IPS DF 4.7 (cell line): ENCODE data around the gene NCKAP5.

Source experiments
- DNase-seq: peaks from one replicate; pipeline ENCODE4 v3.0.0-alpha.2; 2013; ENCODE audit warnings: low spot score; ENCODE audit errors: extremely low read depth

NCKAP5 gene

DNA sequence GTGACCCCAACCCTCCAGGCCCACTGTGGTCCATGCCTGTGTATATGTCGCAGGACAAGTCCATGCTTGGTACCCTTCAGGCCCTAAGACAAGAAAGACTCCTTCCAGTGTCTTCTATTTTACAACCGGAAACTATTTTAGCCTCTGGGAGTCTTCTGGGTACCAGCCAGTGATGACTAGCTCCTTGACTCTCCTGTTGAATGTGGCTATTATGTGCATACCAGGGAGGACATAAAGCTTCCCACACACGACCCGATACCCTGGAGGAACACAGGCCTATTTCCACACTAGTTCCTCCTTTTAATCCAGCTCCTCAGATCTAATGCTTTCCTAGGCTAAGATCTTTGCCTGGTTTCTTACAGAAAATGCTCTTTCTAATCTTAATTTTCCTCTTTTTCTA, 178.1 kb downstream of the NCKAP5 start:
- DNase-seq: no peak

- no peak for DNase-seq
Measured at GRCh38 chr2:133389569-133389968, 178.7 kb downstream of the NCKAP5 start.

DNA sequence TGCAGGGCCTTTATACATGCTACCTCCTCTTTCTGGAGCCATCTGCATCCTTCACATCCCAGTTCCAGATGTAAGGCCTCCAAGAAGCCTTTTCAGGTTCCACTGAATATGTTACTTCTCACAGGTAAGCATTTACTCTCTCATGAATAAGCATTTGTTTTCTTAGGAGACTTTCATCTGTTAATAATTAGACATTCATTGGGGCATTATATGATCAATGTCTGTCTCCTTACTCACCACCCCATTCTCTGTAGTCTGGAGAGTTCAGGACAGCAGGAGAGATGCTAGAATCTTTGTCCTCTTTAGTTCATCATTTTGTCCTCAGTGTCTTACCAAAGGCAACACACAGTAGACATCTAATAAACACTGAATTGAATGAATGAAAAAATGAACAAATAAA, 185.7 kb downstream of the NCKAP5 start:
- no peak for DNase-seq

DNA sequence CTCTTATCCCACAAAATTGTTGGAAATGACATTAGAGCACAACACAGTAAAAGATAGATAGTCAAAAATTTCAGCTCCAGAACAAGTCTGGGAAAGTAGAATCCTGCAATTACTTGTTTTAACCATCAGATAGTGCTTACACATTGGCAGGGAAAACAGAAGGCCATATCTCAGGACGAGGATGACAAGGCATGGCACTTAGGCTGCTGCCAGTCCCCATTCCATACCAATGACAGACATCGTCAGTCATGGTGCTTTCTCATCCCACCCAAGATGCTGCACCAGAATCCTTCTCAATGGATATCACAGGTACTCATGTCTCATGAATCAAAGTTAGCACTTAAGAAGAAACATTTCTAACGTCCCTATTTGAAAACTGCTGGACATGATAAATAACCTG, 187.3 kb downstream of the NCKAP5 start:
- DNase-seq: no peak

DNA sequence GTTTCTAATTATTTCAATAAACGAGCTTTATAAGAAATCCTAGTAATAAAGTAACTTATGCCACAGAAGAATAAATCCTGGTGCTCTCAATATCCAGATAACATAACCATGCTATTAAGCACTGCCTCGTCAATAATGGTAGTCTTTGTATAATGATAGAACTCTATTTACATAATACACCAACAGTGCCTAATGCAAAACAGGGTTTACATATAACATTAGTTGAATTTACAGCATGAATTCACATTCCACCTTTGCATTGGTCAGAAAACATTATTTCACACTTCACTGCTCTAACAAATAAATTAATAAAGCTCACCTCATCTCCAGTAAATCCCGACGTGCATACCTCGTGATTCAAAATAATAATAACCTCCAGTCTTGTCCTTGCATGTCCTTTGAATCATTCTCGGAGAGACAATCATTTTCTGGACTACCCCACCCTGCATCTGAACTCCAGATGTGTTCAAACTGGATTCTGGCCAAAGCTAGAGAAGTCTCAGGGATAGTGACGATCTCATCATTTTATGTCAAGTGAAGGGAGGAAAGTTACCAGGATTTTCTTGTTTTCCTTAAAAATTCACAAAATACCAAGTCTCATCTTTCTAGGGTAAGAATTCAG, 189.2 kb downstream of the NCKAP5 start:
- no peak for DNase-seq

DNA sequence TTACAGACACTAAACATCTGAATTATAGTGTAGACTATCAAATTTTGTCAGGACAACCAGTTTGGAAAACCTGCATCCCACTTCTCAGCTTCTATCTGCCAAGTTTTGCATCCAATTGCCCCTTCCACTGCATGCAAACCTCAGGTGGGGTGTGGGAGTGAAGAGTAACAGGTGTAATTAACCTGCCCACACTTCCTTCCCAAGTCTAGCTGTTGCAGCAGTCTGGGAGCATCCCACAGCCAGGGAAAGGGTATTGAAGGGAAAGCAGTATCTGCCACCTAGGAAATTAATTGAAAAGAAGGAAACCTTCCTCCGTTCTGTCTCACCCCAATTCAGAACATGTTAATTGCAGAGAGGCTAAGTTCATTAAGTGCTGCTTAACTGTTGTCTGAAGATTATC, 189.9 kb downstream of the NCKAP5 start:
- no peak for DNase-seq

- DNase-seq: no peak
Measured at GRCh38 chr2:133377599-133377998, 190.7 kb downstream of the NCKAP5 start.

DNA sequence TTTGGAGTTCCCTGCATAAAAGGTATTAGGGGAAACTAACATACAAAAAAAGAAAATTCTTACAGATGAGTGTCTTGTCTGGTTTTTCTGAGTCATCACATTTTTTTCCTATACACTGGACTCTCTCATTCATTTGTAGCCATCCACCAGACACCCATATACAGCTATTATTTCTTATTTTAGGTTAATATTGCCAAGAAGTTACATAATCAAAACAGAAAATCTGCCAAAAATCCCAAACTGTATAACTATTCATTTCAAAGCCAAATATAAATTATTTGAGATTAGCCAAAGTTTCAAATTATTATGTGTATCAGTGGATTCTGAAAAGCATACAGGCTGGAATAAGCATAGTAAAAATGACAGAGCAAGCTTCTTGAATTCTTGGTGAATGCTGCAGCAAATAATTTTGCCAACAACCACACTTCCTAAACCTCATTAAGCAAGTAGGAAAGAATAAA, 191.2 kb downstream of the NCKAP5 start:
- DNase-seq: no peak

GRCh38 chr2:133374781-133375180, 193.5 kb downstream of the NCKAP5 start:
- DNase-seq: no peak

- DNase-seq: no peak
Measured at GRCh38 chr2:133371286-133371685, 197.0 kb downstream of the NCKAP5 start.

- DNase-seq: no peak
Measured at GRCh38 chr2:133369901-133370658, 198.2 kb downstream of the NCKAP5 start.

GRCh38 chr2:133365117-133365516, 203.1 kb downstream of the NCKAP5 start:
- DNase-seq: no peak

DNA sequence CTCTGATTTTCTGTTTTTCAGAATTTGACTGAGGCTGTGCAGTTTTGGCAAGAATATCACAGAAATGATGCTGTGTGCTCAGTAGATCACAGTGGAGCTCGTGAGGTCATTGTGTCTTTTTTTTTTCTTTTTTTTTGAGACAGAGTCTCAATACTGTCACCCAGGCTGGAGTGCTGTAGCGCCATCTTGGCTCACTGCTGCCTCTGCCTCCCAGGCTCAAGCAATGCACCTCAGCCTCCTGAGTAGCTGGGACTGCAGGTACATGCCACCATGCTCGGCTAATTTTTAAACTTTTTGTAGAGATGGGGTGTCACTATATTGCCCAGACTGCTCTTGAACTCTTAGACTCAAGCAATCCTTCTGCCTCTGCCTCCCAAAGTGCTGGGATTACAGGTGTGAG, 203.6 kb downstream of the NCKAP5 start:
- DNase-seq: no peak

GRCh38 chr2:133363884-133364283, 204.4 kb downstream of the NCKAP5 start:
- DNase-seq: no peak

DNA sequence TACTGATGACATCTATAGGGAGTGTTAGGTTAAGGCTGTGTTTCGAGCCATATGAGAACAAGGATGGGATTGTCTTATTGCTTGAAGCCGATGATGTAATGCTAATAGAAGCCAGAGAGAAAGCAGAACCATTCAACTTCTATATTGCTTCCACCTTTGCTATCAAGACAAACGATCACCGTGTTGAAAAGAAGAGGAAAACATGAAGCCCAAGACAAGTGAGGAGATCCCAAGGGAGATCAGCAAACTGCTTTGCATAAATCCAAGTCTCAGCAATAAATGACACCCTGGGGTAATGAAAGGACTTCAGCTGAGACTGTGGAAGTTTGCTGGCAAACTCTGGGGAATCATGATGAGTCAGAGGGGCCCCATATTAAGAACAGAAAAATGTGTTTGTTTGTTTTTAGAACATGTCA, 206.2 kb downstream of the NCKAP5 start:
- no peak for DNase-seq

DNA sequence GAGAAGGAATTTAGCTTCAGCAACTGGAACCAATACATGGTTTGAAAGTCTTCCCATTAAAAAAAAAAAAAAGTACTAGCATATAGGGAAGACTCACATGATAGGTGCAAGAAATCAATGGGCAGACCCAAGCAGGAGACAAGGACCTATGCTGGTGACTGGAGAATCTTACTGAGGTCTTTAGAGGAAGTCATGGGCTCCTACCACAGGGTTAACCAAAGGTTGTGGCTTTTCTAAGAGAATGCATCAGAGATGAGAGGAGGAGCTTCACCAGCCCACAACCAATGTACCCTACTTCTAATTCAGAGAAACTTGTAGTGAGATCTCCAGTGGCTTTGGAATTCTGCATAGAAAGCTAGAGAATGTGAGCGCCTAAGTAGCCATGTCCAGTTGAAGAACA, 207.4 kb downstream of the NCKAP5 start:
- DNase-seq: no peak

DNA sequence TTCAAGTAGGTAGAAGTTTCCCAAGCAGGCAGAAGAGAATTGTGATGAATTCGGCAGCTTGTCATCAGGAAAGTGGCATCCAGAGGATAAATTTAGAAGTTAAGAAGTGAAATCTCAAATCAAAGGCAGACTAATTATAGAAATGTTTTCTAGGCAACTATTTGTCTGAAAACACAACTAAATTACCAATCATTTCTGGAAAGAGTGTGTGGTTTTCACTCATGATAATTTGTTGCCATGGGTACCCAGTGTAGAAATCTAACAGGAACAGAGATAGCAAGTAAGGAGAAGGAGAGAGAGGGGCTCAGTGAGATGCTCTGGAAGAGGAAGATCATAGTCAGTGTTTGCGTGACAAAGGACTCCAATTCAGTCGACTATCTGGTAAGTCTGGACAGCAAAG, 208.1 kb downstream of the NCKAP5 start:
- no peak for DNase-seq

DNA sequence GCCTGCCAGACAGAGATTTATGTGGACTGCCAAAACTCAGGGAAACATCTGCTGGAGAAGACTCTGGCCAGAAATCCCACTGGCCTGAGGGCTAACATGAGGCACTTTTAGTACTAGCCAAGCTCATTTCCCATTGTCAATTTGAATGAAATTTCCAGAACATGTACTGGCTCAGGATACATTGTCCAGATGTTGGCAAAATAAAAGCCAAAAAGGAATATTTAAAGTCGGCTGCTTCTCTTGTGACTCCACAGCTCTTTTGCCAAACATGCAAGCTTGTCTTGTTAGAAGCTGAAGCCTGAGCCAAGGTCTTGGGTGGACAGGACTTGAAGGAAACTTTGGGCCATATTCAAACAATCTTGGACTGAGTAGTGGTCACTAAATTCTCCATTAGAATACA, 215.5 kb downstream of the NCKAP5 start:
- DNase-seq: no peak

GRCh38 chr2:133346654-133347053, 221.6 kb downstream of the NCKAP5 start:
- DNase-seq: no peak

DNA sequence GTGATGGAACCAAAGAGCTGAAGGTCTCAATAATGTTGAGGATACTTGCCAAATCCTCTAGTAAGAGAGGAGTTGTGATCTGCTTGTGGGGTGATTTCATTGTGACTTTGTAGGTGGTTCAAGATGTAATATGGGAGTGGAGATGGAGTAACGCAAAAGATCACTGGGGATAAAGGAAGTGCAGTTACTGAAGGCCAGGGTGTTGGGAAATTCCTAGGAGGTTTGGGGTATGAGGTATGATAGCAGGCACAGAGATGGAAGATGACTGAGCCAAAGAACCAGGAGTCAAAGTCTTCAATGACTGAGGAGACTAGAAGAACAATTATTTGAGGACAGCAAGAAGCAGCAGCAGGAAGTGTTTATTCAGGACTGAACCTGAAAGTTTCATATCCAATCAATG, 222.6 kb downstream of the NCKAP5 start:
- DNase-seq: no peak

GRCh38 chr2:133344849-133345248, 223.4 kb downstream of the NCKAP5 start:
- DNase-seq: no peak

DNA sequence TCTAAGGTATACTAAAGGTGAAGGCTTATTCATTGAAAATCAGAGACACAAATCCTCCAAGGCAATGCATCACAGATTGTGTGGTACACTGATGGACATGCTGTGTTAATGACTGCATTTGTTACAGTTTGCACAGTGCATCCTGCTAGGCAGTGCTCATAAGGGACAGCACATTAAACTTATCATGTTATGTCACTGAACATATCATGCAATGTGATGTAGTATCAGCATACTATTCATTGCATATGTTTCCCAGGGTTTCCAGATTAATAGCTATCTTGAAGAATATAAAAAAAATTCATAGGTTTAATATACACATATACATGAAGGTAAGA, 225.3 kb downstream of the NCKAP5 start:
- DNase-seq: no peak

DNA sequence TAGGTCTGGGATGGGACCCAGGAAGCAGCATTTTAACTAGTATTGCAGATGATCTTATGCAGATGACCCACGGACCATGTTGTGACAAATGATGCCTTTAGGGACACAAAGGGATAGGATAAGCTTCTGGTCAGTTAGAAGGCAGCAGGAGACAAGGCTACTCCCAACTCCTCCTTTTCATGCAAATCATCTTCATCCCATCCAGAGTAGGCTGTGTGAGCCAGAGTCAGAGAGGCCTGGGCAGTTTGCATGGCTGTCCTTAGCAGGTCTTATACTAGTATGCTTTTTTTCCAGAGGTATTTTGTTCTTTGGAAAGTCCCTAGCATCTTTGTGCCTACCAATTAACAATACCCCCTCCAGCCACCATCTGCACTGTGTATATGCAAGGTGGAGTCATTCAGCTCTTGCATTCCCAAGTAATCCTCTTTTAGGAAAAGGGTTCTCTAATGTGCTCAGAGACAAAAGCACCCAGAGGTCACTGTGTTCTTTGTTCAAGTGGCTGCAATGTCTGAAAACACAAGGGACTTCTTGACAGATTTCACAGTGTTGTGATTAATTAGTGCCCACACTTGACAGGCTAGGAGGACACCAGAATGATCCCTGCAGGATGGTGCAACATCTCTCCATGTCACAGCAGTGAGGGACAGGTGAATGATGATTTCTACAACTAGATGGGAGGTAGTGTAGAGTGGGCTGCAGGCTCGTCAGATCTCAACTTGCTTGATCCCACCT, 225.8 kb downstream of the NCKAP5 start:
- no peak for DNase-seq
